H1 (cell line): Measurements from ENCODE around the gene PRSS48. TPM values are rescaled to one million over a fixed set of nuclear protein-coding genes. Genes with fewer than 3 reads are reported as not detected.

Source experiments
- CHD2 ChIP-seq: IDR thresholded peaks from 2 replicates; pipeline ENCODE4 v1.6.1; 2012; ENCODE audit warnings: low read length, improper control_type of control experiment
- GABPA ChIP-seq: IDR thresholded peaks from 2 replicates; pipeline ENCODE4 v1.6.1; 2011; ENCODE audit warnings: mild to moderate bottlenecking, low read length, moderate library complexity, borderline replicate concordance; ENCODE audit not compliant: insufficient read depth
- NANOG ChIP-seq: IDR thresholded peaks from 2 replicates; pipeline ENCODE4 v1.6.1; 2011; ENCODE audit warnings: low read length, low read depth, mild to moderate bottlenecking, inconsistent platforms; ENCODE audit not compliant: insufficient read depth, poor library complexity, severe bottlenecking
- SUZ12 ChIP-seq: fragments of 200-600 bp; sonication (generic); IDR thresholded peaks from 2 replicates; pipeline ENCODE4 v1.6.1; 2012; ENCODE audit warnings: mild to moderate bottlenecking, inconsistent platforms, low read length, moderate library complexity, mixed read lengths
- polyA plus RNA-seq, 7 experiments: library from polyadenylated mRNA; depleted of rRNA in 3 of 7; stranded (reverse) in 5 of 7; unstranded in 2 of 7; fragments of >200 nt in 5 of 7; fragments of 200-250 nt in 2 of 7; gene quantifications; 1 replicate in 5 of 7; 2 replicates in 1 of 7; 4 replicates in 1 of 7; pipeline versions ENCODE4 v1.2.1 to v1.2.3, GENCODE V29; 2011 to 2013; ENCODE audit warnings: missing spikeins in 2 of 7, mixed read lengths in 2 of 7
- total RNA-seq: library from RNA; stranded (reverse); fragmentation: NEBNext Ultra II Directional; extraction: Animal tissue kit (Norgen Biotek cat#: 25700); gene quantifications from 2 replicates; pipeline ENCODE4 v1.2.1, GENCODE V29; 2021

Gene PRSS48
- total and polyA plus RNA-seq, 2 of the 8 experiments (the other 6 are each of a cell fraction or from before 2014, with no cell fraction given): not detected

GRCh38 chr4:151276787-151277562, at the start of gene PRSS48 (continued):
- TF ChIP-seq NANOG: no peak
- no peak for TF ChIP-seq SUZ12
- no peak for TF ChIP-seq CHD2
- TF ChIP-seq GABPA: no peak
